GM12875 (cell line): ENCODE data around the gene WDFY1.

Source experiments
- H3K4me3 ChIP-seq: one replicate; pipeline ENCODE4 v1.5.1; 2011; ENCODE audit warnings: low read depth, low read length, control low read depth
- CTCF ChIP-seq: IDR thresholded peaks from 2 replicates; pipeline ENCODE4 v1.5.1; 2011; ENCODE audit warnings: low read depth, mild to moderate bottlenecking, control low read depth, inconsistent platforms, low read length, moderate library complexity, borderline replicate concordance; ENCODE audit not compliant: insufficient read depth

The WDFY1 gene

GRCh38 chr2:223826995-223827394 lies 118.1 kb downstream of the WDFY1 start:
- no peak overlapping the region for H3K4me3 ChIP-seq
- TF ChIP-seq CTCF, result no peak
